ENCODE data around the gene SLC22A3.

SLC22A3 gene

GRCh38 chr6:160428069-160428430 is 79.9 kb downstream of the SLC22A3 start:
- TF ChIP-seq ZFX (IDR thresholded peaks at IDR 0.05) = no peak
- no peak for TF ChIP-seq CTCF (conservative IDR thresholded peaks at IDR 0.05)
- no peak overlapping the region for H3K27ac ChIP-seq

GRCh38 chr6:160428818-160429619 is 80.8 kb downstream of the SLC22A3 start:
- no peak overlapping the region for H3K27ac ChIP-seq
- no peak for TF ChIP-seq ZFX (IDR thresholded peaks at IDR 0.05)
- no peak for TF ChIP-seq CTCF (conservative IDR thresholded peaks at IDR 0.05)

GRCh38 chr6:160429620-160429895 is 81.4 kb downstream of the SLC22A3 start:
- TF ChIP-seq CTCF (conservative IDR thresholded peaks at IDR 0.05) = no peak
- TF ChIP-seq ZFX (IDR thresholded peaks at IDR 0.05) = no peak
- no peak overlapping the region for H3K27ac ChIP-seq

- H3K27ac ChIP-seq = no peak overlapping the region
- TF ChIP-seq ZFX (IDR thresholded peaks at IDR 0.05) (no peak), CTCF (conservative IDR thresholded peaks at IDR 0.05) (no peak)
Observed at GRCh38 chr6:160430203-160430602, 82.0 kb downstream of the SLC22A3 start.

GRCh38 chr6:160430751-160431150 is 82.6 kb downstream of the SLC22A3 start:
- no peak overlapping the region for H3K27ac ChIP-seq

GRCh38 chr6:160431226-160431625 is 83.0 kb downstream of the SLC22A3 start:
- H3K27ac ChIP-seq = no peak overlapping the region
- TF ChIP-seq CTCF (conservative IDR thresholded peaks at IDR 0.05) = no peak
- no peak for TF ChIP-seq ZFX (IDR thresholded peaks at IDR 0.05)

More at GRCh38 chr6:160430751-160431150, 82.6 kb downstream of the SLC22A3 start:
- TF ChIP-seq CTCF (conservative IDR thresholded peaks at IDR 0.05) = no peak
- TF ChIP-seq ZFX (IDR thresholded peaks at IDR 0.05) = no peak

GRCh38 chr6:160431791-160432404 is 83.7 kb downstream of the SLC22A3 start:
- TF ChIP-seq CTCF (conservative IDR thresholded peaks at IDR 0.05) = no peak
- no peak for TF ChIP-seq ZFX (IDR thresholded peaks at IDR 0.05)
- no peak overlapping the region for H3K27ac ChIP-seq
